Hepatic stellate cell (primary cell): ENCODE measurements around the gene FRS3.
A peak's percentile ranks its signal among the peaks of the same experiment; 100 is the strongest.

Experiments
- DNase-seq: peaks from one replicate; pipeline ENCODE4 v3.0.0; 2011; ENCODE audit warnings: low spot score

The FRS3 gene

GRCh38 chr6:41728073-41728936 is 51.4 kb downstream of the FRS3 start:
- no peak for DNase-seq

DNA sequence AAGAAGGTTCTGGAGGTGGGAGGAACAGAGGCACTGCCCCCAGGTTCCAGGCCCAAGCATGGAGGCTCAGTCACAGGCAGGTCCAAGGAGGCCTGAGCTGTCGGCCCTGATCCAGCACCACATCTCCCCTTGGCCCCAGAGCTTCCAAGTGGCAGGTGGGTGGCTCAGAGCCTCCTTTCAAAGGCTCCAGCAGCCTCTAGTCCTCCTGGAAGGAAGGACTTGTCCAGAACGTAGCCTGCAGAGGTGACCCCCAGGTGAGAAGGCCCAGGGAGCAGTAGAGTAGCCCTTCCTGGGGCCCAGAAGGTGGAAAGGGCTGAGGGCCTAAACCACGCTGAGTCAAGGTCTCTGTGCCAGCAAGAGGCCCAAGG is 52.0 kb downstream of the FRS3 start:
- no peak for DNase-seq

DNA sequence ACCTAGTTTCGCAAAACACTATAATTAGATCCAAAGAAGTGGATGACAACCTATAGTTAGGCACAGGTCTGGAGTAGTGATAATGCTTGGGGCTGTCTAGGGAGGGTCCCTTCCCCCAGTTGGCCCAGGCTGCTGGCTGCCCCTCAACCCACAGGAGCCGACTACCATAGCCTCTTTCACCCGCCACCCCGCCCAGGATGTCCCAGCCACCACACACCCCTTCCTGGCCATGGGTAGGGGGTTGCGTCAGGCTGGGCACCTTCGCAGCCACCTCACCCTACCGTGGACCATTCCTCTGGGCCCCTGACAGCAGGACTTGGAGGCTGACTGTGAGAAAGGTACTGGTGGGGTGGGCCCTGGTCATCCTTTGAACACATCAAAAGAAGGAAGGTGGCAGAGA is 52.8 kb downstream of the FRS3 start:
- DNase-seq = no peak

DNA sequence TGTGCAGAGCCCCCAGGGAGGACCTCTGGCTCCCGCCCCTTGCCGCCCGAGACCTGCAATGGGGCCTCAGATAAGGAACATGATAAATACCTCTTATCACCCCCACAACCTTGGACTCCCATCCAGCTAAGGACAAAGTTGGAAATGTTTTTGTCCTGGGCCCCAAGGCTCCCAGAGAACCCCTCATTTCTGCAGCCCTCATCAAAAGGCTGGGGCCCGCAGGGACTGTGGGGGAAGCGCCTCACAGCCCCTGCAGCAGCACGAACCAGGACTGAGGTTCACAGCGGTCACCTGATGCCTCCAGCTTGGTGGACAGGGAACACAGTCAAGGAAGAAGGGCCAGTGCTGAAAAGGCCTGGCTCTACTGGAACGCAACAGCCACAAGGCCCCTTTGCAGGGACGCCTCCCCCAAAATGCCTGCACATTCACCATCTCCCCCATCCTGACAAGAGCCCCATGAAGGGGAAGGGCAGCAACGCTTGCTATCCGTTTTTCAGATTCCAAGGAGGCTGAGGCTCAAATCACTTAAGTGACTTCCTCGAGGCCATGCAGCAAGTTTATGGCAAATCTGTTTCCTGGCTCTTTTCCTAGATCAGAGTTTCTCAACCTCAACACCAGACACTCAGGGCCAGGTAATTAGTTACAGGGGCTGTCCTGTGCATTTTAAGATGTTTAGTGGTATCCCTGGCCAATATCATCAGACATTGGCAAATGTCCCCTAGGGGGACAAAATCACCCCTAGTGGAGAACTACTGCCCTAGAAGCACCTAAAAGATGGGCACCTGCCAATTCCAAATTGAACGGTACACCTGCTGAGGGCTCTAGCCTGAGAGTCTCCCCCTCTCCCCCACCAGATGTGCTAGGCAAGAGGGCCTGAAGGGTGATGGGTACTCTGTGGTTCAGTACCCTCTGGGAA is 54.9 kb downstream of the FRS3 start:
- DNase-seq = no peak

DNA sequence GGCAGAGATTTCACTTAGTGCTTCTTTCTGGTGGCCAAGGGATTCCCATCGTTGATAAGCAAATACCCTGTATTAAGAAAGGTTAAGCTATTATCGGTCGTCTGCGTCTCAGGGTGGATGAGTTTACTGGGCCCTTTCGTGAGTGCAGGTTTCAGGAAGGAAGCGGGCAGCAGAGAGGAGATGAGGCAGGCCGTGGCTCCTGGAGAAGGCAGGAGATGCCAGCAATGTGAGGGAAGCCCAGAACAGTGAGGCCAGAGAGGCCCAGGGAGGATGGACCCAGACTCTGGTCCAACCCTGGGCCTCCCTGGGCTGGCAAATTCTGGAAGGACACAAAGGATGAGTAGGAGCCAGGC is 55.5 kb downstream of the FRS3 start:
- no peak for DNase-seq

GRCh38 chr6:41723530-41724227 is 56.0 kb downstream of the FRS3 start:
- peak; percentile 99 for DNase-seq

DNA sequence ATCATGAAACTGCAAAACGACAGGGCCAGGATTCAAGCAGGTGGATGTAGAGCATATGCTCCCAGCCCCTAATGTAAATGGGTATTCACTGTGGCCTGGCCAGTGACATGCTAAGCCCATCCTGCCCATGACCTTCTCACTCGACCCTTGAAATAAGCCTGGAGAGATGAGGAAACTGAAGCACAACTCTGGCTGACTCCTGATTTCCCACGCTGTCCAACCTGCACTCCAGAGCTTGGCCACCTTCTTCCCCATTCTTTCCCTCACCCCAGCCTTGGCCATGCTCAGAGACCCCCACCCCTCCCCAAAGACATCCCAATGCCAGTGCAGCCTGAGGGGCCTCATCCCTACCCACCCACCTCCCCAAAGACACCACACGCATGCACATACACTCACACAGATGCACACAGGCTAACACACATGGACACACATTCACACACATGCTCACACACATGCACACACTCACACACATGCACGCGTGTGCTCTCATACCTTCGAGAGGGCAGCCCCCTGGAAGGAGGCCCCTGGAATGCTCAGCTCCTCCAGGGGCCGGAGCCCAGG is 56.7 kb downstream of the FRS3 start:
- no peak for DNase-seq

DNA sequence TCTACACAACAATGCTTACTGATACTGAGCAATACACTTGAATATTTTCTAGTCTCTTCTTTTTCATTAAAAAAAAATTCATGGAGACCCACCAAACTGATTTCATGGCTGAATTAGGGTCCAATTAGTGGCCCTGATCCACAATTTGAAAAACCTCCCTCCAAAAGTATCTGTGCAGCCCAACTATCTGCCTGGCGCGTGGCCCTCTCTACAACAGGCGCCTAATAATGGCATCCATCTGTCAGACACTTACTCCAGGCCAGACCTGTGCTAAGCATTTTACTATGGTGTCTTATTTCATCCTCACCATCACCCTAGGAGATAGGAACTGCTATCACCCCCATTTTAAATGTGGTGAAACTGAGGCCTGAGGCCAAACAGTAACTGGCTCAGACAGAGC is 58.3 kb downstream of the FRS3 start:
- no peak for DNase-seq

DNA sequence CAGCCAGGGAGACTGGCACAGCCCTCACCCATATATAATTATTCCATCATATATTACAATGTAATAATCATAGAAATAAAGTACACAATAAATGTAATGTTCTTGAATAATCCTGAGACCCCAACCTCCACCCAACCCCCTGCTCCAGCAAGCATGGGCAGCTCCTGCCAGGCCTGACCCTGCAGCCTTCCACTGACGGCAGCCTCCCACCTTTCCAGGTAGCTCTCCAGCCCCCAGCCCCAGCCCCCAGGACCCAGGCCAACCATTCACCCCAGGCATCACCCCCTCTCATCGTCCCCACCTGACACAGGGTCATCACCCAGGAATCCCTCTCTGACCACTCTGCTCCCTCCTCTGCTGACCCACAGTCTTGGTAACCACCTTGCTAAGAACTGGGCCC is 58.9 kb downstream of the FRS3 start:
- DNase-seq = no peak

- no peak for DNase-seq
Measured at GRCh38 chr6:41720262-41720620, 59.5 kb downstream of the FRS3 start.
